ENCODE measurements around the gene MIR17HG.

The MIR17HG gene

DNA sequence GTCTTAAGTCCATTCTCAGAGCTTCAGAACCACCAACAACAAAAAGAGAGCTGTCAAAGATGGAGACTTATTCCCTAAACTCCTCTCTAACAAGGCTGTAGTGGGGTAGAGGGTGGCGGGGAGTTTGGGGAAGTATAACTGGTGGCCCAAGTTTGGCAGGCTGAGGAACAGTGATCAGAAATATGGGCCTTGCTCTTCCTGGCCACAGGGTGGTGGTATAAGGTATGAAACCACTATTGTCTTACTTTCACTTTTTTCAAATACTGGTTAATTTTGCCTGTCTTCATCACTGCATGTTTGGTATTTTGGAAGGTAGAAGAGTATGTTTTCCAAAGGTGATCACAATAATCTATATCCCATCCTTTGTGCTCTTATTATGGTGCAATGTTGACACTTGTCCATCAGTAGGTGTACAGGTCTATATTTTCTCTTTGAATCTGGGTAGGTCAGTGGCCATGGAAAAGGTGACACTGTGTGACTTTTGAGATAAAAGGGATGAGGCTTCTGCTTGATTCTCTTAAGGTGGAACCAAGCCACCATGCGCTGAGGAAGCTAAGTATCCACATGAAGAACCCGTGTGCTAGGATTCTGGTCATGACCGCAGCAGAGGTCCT, 27.7 kb downstream of the MIR17HG start:
- TF ChIP-seq EZH2phosphoT487 (IDR thresholded peaks at IDR 0.05; ENCODE audit: low read length) = no peak
- TF ChIP-seq, protein P1, sequence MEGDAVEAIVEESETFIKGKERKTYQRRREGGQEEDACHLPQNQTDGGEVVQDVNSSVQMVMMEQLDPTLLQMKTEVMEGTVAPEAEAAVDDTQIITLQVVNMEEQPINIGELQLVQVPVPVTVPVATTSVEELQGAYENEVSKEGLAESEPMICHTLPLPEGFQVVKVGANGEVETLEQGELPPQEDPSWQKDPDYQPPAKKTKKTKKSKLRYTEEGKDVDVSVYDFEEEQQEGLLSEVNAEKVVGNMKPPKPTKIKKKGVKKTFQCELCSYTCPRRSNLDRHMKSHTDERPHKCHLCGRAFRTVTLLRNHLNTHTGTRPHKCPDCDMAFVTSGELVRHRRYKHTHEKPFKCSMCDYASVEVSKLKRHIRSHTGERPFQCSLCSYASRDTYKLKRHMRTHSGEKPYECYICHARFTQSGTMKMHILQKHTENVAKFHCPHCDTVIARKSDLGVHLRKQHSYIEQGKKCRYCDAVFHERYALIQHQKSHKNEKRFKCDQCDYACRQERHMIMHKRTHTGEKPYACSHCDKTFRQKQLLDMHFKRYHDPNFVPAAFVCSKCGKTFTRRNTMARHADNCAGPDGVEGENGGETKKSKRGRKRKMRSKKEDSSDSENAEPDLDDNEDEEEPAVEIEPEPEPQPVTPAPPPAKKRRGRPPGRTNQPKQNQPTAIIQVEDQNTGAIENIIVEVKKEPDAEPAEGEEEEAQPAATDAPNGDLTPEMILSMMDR (IDR thresholded peaks at IDR 0.05; ENCODE audit: low read length) = peak; percentile 50
- Histone ChIP-seq H3K79me2 (ENCODE audit: low read length) (no peaks in the 10 kb centered on the region), H3K9me2 (replicated peaks; ENCODE audit: insufficient read depth, low read length) (no peaks in the 10 kb centered on the region), H3K36me3 (replicated peaks; ENCODE audit: insufficient read depth, low read length) (no peaks in the 10 kb centered on the region), H3F3A (ENCODE audit: insufficient read depth, low read length) (no peaks in the 10 kb centered on the region), H3K4me1 (ENCODE audit: low read length) (no peaks in the 10 kb centered on the region), H3K27me3 (replicated peaks; ENCODE audit: insufficient read depth, low read length) (no peaks in the 10 kb centered on the region), H3K27ac (ENCODE audit: low read length) (no peak overlapping the region), H4K20me1 (ENCODE audit: insufficient read depth, low read length) (no peaks in the 10 kb centered on the region), H2AFZ (ENCODE audit: low read length) (no peak overlapping the region), H3K4me2 (ENCODE audit: low read depth, low read length) (no peak overlapping the region), H3K9me3 (replicated peaks; ENCODE audit: insufficient read depth, low read length) (no peaks in the 10 kb centered on the region), H3K4me3 (ENCODE audit: low read length) (no peak overlapping the region), H3K9ac (ENCODE audit: low read length) (no peak overlapping the region)
- peak; percentile 43 for DNase-seq

DNA sequence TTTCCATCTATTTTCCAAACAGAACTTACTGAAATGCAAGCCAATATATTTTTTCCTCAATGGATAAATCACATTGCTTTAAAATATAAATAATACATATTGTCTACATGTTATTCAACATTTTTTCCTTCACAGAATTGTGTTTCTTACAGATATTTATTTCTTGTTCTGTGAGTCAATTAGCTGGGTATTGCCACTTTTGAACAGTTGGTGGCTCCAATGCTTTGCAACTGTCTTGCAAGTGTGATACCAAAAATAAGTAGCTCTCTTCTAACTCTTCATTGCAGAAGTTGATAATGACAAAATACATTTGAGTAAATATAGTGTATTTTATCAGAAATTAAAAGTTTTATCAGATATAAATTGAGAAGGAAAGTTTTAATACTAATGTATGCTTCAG, 33.9 kb downstream of the MIR17HG start:
- Histone ChIP-seq H3K9ac (ENCODE audit: low read length) (no peak overlapping the region), H3K27me3 (replicated peaks; ENCODE audit: insufficient read depth, low read length) (no peaks in the 10 kb centered on the region), H3K9me2 (replicated peaks; ENCODE audit: insufficient read depth, low read length) (no peaks in the 10 kb centered on the region), H3F3A (ENCODE audit: insufficient read depth, low read length) (no peaks in the 10 kb centered on the region), H3K4me3 (ENCODE audit: low read length) (no peak overlapping the region), H2AFZ (ENCODE audit: low read length) (no peak overlapping the region), H3K27ac (ENCODE audit: low read length) (no peak overlapping the region), H3K4me1 (ENCODE audit: low read length) (no peaks in the 10 kb centered on the region), H3K4me2 (ENCODE audit: low read depth, low read length) (no peak overlapping the region), H3K79me2 (ENCODE audit: low read length) (no peaks in the 10 kb centered on the region), H3K9me3 (replicated peaks; ENCODE audit: insufficient read depth, low read length) (no peaks in the 10 kb centered on the region), H3K36me3 (replicated peaks; ENCODE audit: insufficient read depth, low read length) (no peaks in the 10 kb centered on the region), H4K20me1 (ENCODE audit: insufficient read depth, low read length) (no peaks in the 10 kb centered on the region)
- DNase-seq = peak; percentile 8
- TF ChIP-seq EZH2 (optimal IDR thresholded peaks at IDR 0.05; ENCODE audit: low read depth, low read length) = no peak
- TF ChIP-seq EZH2phosphoT487 (IDR thresholded peaks at IDR 0.05; ENCODE audit: low read length) = no peak
- TF ChIP-seq, protein P1 (IDR thresholded peaks at IDR 0.05; ENCODE audit: low read length) = no peak; the same call in 1 of the 2 replicates

DNA sequence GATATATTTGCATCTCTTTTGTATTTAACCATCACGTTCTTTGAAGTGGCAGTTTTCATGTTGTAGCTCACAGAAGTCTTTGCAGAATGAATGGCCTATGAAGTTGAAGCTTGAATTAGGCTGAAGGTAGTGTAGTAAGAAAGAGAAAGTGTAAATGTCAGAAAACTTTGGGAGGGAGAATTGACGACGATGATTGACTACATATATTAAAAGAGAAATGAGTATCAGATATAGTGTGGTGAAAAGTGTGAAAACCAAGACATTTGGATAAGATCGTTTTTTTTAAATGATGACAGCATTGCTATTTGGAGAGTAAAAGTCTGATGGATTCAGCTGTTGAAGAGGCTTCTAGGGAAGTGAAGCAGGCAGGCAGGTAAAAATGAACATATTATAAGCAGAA, 36.3 kb downstream of the MIR17HG start:
- H3K4me3 ChIP-seq (ENCODE audit: low read length) = no peak overlapping the region
- H3K79me2 ChIP-seq (ENCODE audit: low read length) = no peaks in the 10 kb centered on the region
- no peak for DNase-seq
- no peaks in the 10 kb centered on the region for H3K27me3 ChIP-seq (replicated peaks; ENCODE audit: insufficient read depth, low read length)
- H2AFZ ChIP-seq (ENCODE audit: low read length) = no peak overlapping the region
- H3F3A ChIP-seq (ENCODE audit: insufficient read depth, low read length) = no peaks in the 10 kb centered on the region
- H3K9me2 ChIP-seq (replicated peaks; ENCODE audit: insufficient read depth, low read length) = no peaks in the 10 kb centered on the region
- no peak overlapping the region for H3K27ac ChIP-seq (ENCODE audit: low read length)
- TF ChIP-seq EZH2phosphoT487 (IDR thresholded peaks at IDR 0.05; ENCODE audit: low read length) (no peak), EZH2 (optimal IDR thresholded peaks at IDR 0.05; ENCODE audit: low read depth, low read length) (no peak)
- TF ChIP-seq, protein P1 (IDR thresholded peaks at IDR 0.05; ENCODE audit: low read length) = no peak
- no peaks in the 10 kb centered on the region for H4K20me1 ChIP-seq (ENCODE audit: insufficient read depth, low read length)
- H3K4me1 ChIP-seq (ENCODE audit: low read length) = no peaks in the 10 kb centered on the region
- no peaks in the 10 kb centered on the region for H3K36me3 ChIP-seq (replicated peaks; ENCODE audit: insufficient read depth, low read length)
- no peak overlapping the region for H3K9ac ChIP-seq (ENCODE audit: low read length)
- no peaks in the 10 kb centered on the region for H3K9me3 ChIP-seq (replicated peaks; ENCODE audit: insufficient read depth, low read length)
- no peak overlapping the region for H3K4me2 ChIP-seq (ENCODE audit: low read depth, low read length)
